Calu3 (cell line): ENCODE results near the gene TNRC18. TPM values are rescaled to one million over a fixed set of nuclear protein-coding genes. Genes with fewer than 3 reads are reported as not detected.

Experiments used
- BruUV-seq: library from RNA; stranded (reverse); fragments of 400-500 nt; replicated peaks from 2 replicates; lab custom pipeline; 2021; lab: Mats Ljungman, UMichigan
- CTCF ChIA-PET: fragments of 300-600 bp; sonication (Branson Sonifier 250); formaldehyde crosslinking; loops from one replicate; lab custom pipeline; 2022; ENCODE audit warnings: antibody characterized with exemption; lab: Charles Lee
- DNase-seq: peaks from one replicate; pipeline ENCODE4 v3.0.0; 2022
- H3K27ac Mint-ChIP-seq: one replicate; pipeline ENCODE4 v1.8.0; 2022; ENCODE audit warnings: mixed read lengths; ENCODE audit not compliant: unreplicated experiment
- H3K27me3 Mint-ChIP-seq: one replicate; pipeline ENCODE4 v1.8.0; 2022; ENCODE audit warnings: mixed read lengths; ENCODE audit not compliant: unreplicated experiment
- H3K36me3 Mint-ChIP-seq: one replicate; pipeline ENCODE4 v1.8.0; 2022; ENCODE audit warnings: mild to moderate bottlenecking, moderate library complexity, mixed read lengths; ENCODE audit not compliant: insufficient read depth, unreplicated experiment
- H3K4me1 Mint-ChIP-seq: one replicate; pipeline ENCODE4 v1.8.0; 2022; ENCODE audit warnings: mild to moderate bottlenecking, low read depth, mixed read lengths; ENCODE audit not compliant: unreplicated experiment
- H3K4me3 Mint-ChIP-seq: one replicate; pipeline ENCODE4 v1.8.0; 2022; ENCODE audit warnings: mild to moderate bottlenecking, low read depth, moderate library complexity, mixed read lengths; ENCODE audit not compliant: unreplicated experiment
- H3K9me3 Mint-ChIP-seq: one replicate; pipeline ENCODE4 v1.8.0; 2022; ENCODE audit warnings: low read depth, mixed read lengths; ENCODE audit not compliant: unreplicated experiment
- CTCF ChIP-seq: fragments of 200-600 bp; IDR thresholded peaks from one replicate; pipeline ENCODE4 v1.8.0; 2022; ENCODE audit warnings: antibody characterized with exemption; ENCODE audit not compliant: unreplicated experiment
- intact Hi-C: fragments of 100-400 bp; cut with micrococcal nuclease; formaldehyde crosslinking; loops from one replicate; pipeline ENCODE4 v1.10.0; 2022; ENCODE audit not compliant: unreplicated experiment
- total RNA-seq: library from RNA; stranded (reverse); gene quantifications from 2 replicates; pipeline ENCODE4 v1.2.3, GENCODE V29; 2022

Gene TNRC18
- total RNA-seq, 1 experiment from 2014 or later: 213 TPM

- Mint-ChIP-seq H3K4me1 (no peaks in the 10 kb centered on the region), H3K4me3 (no peak overlapping the region)
- intact Hi-C loops: no loop called here
These were observed 19.2 kb upstream of the TNRC18 start for GRCh38 chr7:5442757-5443305.

GRCh38 chr7:5441840-5442503 lies 18.3 kb upstream of the TNRC18 start:
- H3K4me3 Mint-ChIP-seq: no peak overlapping the region
- intact Hi-C loops: no loop called here
- CTCF ChIA-PET: interaction anchor here (1.1 kb wide), 1 partner anchor 13 kb away, joined by 3 read pairs; no protein-coding TSS in a partner anchor
- H3K9me3 Mint-ChIP-seq: no peaks in the 10 kb centered on the region
- TF ChIP-seq CTCF: no peak
- peaks cover 50% of the 10 kb centered on the region for H3K36me3 Mint-ChIP-seq
- H3K27ac Mint-ChIP-seq: no peak overlapping the region
- BruUV-seq: no TSS peak
- DNase-seq: no peak
- no peaks in the 10 kb centered on the region for H3K27me3 Mint-ChIP-seq
- no peaks in the 10 kb centered on the region for H3K4me1 Mint-ChIP-seq

More at GRCh38 chr7:5442757-5443305, 19.2 kb upstream of the TNRC18 start:
- no TSS peak for BruUV-seq
- CTCF ChIA-PET: interaction anchor here (1.2 kb wide), 1 partner anchor 46 kb away, joined by 3 read pairs; no protein-coding TSS in a partner anchor
- no peak overlapping the region for H3K27ac Mint-ChIP-seq
- H3K27me3 Mint-ChIP-seq: no peaks in the 10 kb centered on the region
- DNase-seq: no peak
- peaks cover 45% of the 10 kb centered on the region for H3K36me3 Mint-ChIP-seq
- no peak for TF ChIP-seq CTCF
- H3K9me3 Mint-ChIP-seq: no peaks in the 10 kb centered on the region

GRCh38 chr7:5439572-5440496 lies 16.2 kb upstream of the TNRC18 start:
- Mint-ChIP-seq H3K27ac (no peak overlapping the region), H3K4me3 (no peak overlapping the region), H3K36me3 (peaks cover 34% of the 10 kb centered on the region), H3K27me3 (no peaks in the 10 kb centered on the region), H3K4me1 (no peaks in the 10 kb centered on the region), H3K9me3 (no peaks in the 10 kb centered on the region)
- intact Hi-C loops: no loop called here
- CTCF ChIA-PET: no interaction called here
- no peak for TF ChIP-seq CTCF
- DNase-seq: no peak
- BruUV-seq: no TSS peak

GRCh38 chr7:5439209-5439571 lies 15.6 kb upstream of the TNRC18 start:
- no TSS peak for BruUV-seq
- Mint-ChIP-seq H3K27me3 (no peaks in the 10 kb centered on the region), H3K27ac (no peak overlapping the region)

More at GRCh38 chr7:5439209-5439571, 15.6 kb upstream of the TNRC18 start:
- Mint-ChIP-seq H3K36me3 (peaks cover 27% of the 10 kb centered on the region), H3K4me1 (no peaks in the 10 kb centered on the region), H3K4me3 (no peak overlapping the region), H3K9me3 (no peaks in the 10 kb centered on the region)
- CTCF ChIA-PET: no interaction called here
- no peak for DNase-seq
- intact Hi-C loops: no loop called here
- TF ChIP-seq CTCF: no peak
